ENCODE results near the gene TOP2A.

Gene TOP2A

GRCh38 chr17:40351359-40352236 lies 66.1 kb downstream of the TOP2A start:
- TF ChIP-seq, protein P1, sequence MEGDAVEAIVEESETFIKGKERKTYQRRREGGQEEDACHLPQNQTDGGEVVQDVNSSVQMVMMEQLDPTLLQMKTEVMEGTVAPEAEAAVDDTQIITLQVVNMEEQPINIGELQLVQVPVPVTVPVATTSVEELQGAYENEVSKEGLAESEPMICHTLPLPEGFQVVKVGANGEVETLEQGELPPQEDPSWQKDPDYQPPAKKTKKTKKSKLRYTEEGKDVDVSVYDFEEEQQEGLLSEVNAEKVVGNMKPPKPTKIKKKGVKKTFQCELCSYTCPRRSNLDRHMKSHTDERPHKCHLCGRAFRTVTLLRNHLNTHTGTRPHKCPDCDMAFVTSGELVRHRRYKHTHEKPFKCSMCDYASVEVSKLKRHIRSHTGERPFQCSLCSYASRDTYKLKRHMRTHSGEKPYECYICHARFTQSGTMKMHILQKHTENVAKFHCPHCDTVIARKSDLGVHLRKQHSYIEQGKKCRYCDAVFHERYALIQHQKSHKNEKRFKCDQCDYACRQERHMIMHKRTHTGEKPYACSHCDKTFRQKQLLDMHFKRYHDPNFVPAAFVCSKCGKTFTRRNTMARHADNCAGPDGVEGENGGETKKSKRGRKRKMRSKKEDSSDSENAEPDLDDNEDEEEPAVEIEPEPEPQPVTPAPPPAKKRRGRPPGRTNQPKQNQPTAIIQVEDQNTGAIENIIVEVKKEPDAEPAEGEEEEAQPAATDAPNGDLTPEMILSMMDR (IDR thresholded peaks at IDR 0.05; ENCODE audit: control extremely low read depth, extremely low read depth, low read depth, missing control alignments): no peak
- CTCF ChIA-PET: interaction anchor here (0.8 to 20.0 kb wide), 12 partner anchors 9 to 1311 kb away, joined by 3 to 604 read pairs (median 4); partner anchors contain the start of genes GJD3 and RARA
- DNase-seq (ENCODE audit: extremely low spot score): no peak
- POLR2A ChIA-PET: no interaction called here

DNA sequence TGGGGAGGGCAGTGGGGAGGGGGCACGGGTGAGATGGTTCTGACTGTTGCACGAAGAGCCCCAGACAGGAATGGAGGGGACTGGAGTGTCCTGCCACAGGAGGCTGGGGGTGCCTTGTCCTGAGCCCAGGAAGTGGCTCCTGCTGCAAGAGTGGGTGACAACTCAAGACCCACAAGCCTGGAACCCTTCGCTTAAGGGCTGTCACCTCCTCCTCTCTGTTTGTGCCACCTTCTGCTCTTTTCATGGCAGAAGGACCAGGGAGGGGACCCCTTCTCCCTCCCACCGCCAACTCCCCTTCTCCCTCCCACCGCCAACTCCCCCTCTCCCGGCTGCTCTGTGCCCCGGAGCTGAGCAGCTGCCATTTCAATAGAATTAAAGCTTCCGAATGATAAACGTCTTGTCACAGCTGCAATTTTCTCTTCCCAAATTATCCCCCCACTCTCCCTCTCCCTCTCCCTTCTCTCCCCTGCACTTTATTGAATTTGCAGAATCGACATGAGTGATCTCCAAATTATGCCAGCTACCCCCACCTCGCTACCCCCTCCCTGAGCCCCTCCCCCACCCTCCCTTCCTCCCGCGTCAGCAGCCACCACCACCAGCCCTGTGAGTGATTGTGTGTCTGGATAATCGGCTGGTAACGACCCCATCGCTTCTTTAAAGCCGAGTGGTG lies 66.9 kb downstream of the TOP2A start:
- no peak for DNase-seq (ENCODE audit: extremely low spot score)
- ChIA-PET CTCF (interaction anchor here (1.0 to 20.0 kb wide), 6 partner anchors 13 to 1312 kb away, joined by 3 to 604 read pairs (median 21); partner anchors contain the start of genes GJD3 and RARA), POLR2A (no interaction called here)
- TF ChIP-seq, protein P1 (IDR thresholded peaks at IDR 0.05; ENCODE audit: control extremely low read depth, extremely low read depth, low read depth, missing control alignments): no peak

DNA sequence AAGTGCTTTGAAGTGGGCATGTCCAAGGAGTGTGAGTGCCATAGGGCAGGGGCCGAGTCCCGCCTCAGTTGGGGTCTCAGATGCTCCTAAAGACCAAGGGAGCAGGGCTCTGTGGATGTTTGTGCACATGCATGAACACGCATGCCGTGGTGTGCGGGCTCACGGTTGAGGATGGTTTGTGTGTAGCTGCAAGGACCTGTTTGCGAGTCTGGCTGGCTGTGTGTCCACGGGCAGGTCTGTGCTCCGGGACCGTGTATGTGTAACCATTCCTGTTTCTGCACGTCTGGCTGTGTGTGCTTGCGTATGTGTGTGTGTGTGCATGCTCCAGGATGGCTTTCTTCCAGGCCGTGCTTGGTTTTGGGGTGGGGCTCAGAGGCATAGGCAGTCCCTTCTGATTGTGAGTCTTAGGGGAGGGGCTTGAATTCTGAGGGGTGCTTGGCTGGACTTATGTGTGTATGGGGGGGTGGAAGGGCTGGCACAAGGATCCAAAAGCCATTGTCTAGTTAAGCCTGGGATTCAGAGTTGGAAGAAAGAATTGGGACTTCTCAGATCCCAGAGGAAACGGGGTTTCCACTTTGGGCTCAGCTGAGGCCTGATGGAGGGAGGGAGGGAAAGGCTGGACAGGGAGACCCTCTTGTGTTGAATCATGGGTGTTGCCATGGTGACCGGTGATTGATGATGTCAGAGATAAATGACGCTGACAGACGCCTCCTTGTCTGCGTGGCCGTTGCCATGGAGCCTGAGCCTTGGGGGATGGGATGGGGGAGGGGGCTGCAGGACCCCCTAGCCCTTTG lies 67.6 kb downstream of the TOP2A start:
- POLR2A ChIA-PET: no interaction called here
- CTCF ChIA-PET: interaction anchor here (5.8 to 20.0 kb wide), 3 partner anchors 13 to 44 kb away, joined by 38 to 604 read pairs (median 50); partner anchors contain the start of genes GJD3 and RARA
- DNase-seq (ENCODE audit: extremely low spot score): no peak
- TF ChIP-seq, protein P1 (IDR thresholded peaks at IDR 0.05; ENCODE audit: control extremely low read depth, extremely low read depth, low read depth, missing control alignments): no peak

DNA sequence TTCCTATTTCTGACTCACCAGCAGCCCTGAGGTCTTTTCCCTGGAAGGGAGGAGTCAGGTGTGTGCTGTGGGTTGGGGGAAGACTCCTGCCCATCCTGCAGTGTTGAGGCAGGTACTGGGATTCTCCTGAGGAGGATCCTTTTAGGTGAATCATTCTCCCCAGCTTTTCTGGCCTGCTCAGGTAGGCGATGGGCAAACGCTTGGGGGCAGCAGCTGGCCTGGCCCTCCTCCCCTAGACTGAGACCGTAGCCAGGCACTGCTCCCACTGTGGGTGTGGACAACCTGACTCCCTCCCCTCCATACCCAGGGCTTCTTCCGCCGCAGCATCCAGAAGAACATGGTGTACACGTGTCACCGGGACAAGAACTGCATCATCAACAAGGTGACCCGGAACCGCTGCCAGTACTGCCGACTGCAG lies 68.2 kb downstream of the TOP2A start:
- CTCF ChIA-PET: interaction anchor here (20.0 kb wide), 1 partner anchor 44 kb away, joined by 604 read pairs; the partner anchor contains the start of gene RARA
- TF ChIP-seq, protein P1 (IDR thresholded peaks at IDR 0.05; ENCODE audit: control extremely low read depth, extremely low read depth, low read depth, missing control alignments): no peak
- DNase-seq (ENCODE audit: extremely low spot score): no peak
- POLR2A ChIA-PET: no interaction called here

GRCh38 chr17:40348562-40349476 lies 68.9 kb downstream of the TOP2A start:
- DNase-seq (ENCODE audit: extremely low spot score): no peak
- ChIA-PET CTCF (interaction anchor here (1.2 to 20.0 kb wide), 5 partner anchors 9 to 185 kb away, joined by 3 to 604 read pairs (median 5); partner anchors contain the start of gene RARA), POLR2A (no interaction called here)
- TF ChIP-seq, protein P1 (IDR thresholded peaks at IDR 0.05; ENCODE audit: control extremely low read depth, extremely low read depth, low read depth, missing control alignments): no peak
